ENCODE measurements around the gene LYPLAL1. TPM values are rescaled to one million over a fixed set of nuclear protein-coding genes. Genes with fewer than 3 reads are reported as not detected.
A peak's percentile ranks its signal among the peaks of the same experiment; 100 is the strongest.

LYPLAL1 gene
- total RNA-seq, 6 donors from 2014 or later = 11.7 to 42.7 (median 26.0) TPM

- no peak for ATAC-seq (ENCODE audit: low FRiP score in 2 of 2)
- H3K27me3 ChIP-seq = no peaks in the 10 kb centered on the region
- H3K4me3 ChIP-seq = no peak overlapping the region
- H3K36me3 ChIP-seq = peaks cover 0 to 8% (median 0%) of the 10 kb centered on the region in 4 donors
- TF ChIP-seq EP300 (IDR thresholded peaks at IDR 0.05) = no peak
- no peak for TF ChIP-seq POLR2AphosphoS5 (IDR thresholded peaks at IDR 0.05)
- TF ChIP-seq POLR2A (IDR thresholded peaks at IDR 0.05) = no peak
- TF ChIP-seq CTCF (IDR thresholded peaks at IDR 0.05) = no peak
- 98% methylated on average over 3 of the region's 3 CpGs for WGBS, 2 donors
- H3K9me3 ChIP-seq = no peaks in the 10 kb centered on the region
- peaks cover 16 to 24% (median 19%) of the 10 kb centered on the region in 4 donors for H3K4me1 ChIP-seq
- DNase-seq = no peak
- no peak overlapping the region for H3K27ac ChIP-seq
These were observed 11.9 kb downstream of the LYPLAL1 start for GRCh38 chr1:219185486-219186117.

GRCh38 chr1:219188331-219188803 lies 14.7 kb downstream of the LYPLAL1 start:
- Histone ChIP-seq H3K4me3 (no peak overlapping the region), H3K36me3 (no peaks in the 10 kb centered on the region), H3K4me1 (peaks cover 14 to 24% (median 19%) of the 10 kb centered on the region in 4 donors), H3K27ac (no peak overlapping the region), H3K27me3 (no peaks in the 10 kb centered on the region), H3K9me3 (no peaks in the 10 kb centered on the region)
- TF ChIP-seq EP300 (IDR thresholded peaks at IDR 0.05) (no peak), CTCF (IDR thresholded peaks at IDR 0.05) (no peak), POLR2AphosphoS5 (IDR thresholded peaks at IDR 0.05) (no peak)
- DNase-seq = no peak
- peak in 1 of 2 donors; percentile 34 for ATAC-seq (ENCODE audit: low FRiP score in 2 of 2)
- 70 to 74% methylated on average over 3 of the region's 3 CpGs for WGBS, 2 donors

- DNase-seq = no peak
- Histone ChIP-seq H3K27me3 (no peaks in the 10 kb centered on the region), H3K27ac (peak overlapping the region in 3 of 4 donors; percentile 15 to 46 (median 30)), H3K9me3 (no peaks in the 10 kb centered on the region), H3K4me1 (peaks cover 14 to 24% (median 19%) of the 10 kb centered on the region in 4 donors), H3K36me3 (no peaks in the 10 kb centered on the region), H3K4me3 (no peak overlapping the region)
- ATAC-seq (ENCODE audit: low FRiP score in 2 of 2) = peak in 1 of 2 donors; percentile 67
- TF ChIP-seq POLR2A (IDR thresholded peaks at IDR 0.05) = no peak
- TF ChIP-seq CTCF (IDR thresholded peaks at IDR 0.05) = no peak
- no peak for TF ChIP-seq POLR2AphosphoS5 (IDR thresholded peaks at IDR 0.05)
- no peak for TF ChIP-seq EP300 (IDR thresholded peaks at IDR 0.05)
These were observed 15.5 kb downstream of the LYPLAL1 start for GRCh38 chr1:219189021-219189824.

GRCh38 chr1:219189952-219190351 lies 16.3 kb downstream of the LYPLAL1 start:
- Histone ChIP-seq H3K9me3 (no peaks in the 10 kb centered on the region), H3K36me3 (no peaks in the 10 kb centered on the region), H3K4me3 (no peak overlapping the region), H3K27ac (peak overlapping the region in 1 of 4 donors; percentile 30), H3K27me3 (no peaks in the 10 kb centered on the region), H3K4me1 (peaks cover 14 to 24% (median 19%) of the 10 kb centered on the region in 4 donors)
- DNase-seq (no peak), ATAC-seq (ENCODE audit: low FRiP score in 2 of 2) (no peak)
- TF ChIP-seq POLR2AphosphoS5 (IDR thresholded peaks at IDR 0.05) (no peak), EP300 (IDR thresholded peaks at IDR 0.05) (no peak), CTCF (IDR thresholded peaks at IDR 0.05) (no peak), POLR2A (IDR thresholded peaks at IDR 0.05) (no peak)
- WGBS, 2 donors = 89 to 92% methylated on average over 3 of the region's 3 CpGs
